Naive thymus-derived CD4-positive, alpha-beta T cell (primary cell): ENCODE data around the gene DGCR2. TPM values are rescaled to one million over a fixed set of nuclear protein-coding genes. Genes with fewer than 3 reads are reported as not detected.

Experiments used
- ATAC-seq: fragments of 150-1000 bp; cut with Tn5 transposase; 2 replicates; pipeline ENCODE4 v1.10.0; 2021; ENCODE audit warnings: mild to moderate bottlenecking, moderate library complexity
- CTCF ChIA-PET: fragments of 350-600 bp; sonication (Branson Sonifier 250); formaldehyde crosslinking; loops from one replicate; lab custom pipeline; 2021; ENCODE audit warnings: antibody characterized with exemption; lab: Charles Lee
- POLR2A ChIA-PET: fragments of 350-600 bp; sonication (Branson Sonifier 250); formaldehyde crosslinking; loops from one replicate; lab custom pipeline; 2021; ENCODE audit warnings: antibody characterized with exemption, inconsistent platforms; lab: Charles Lee
- DNase-seq, 9 donors: peaks; one replicate each; pipeline versions ENCODE4 v3.0.0 to v3.0.0-alpha.2; 2020 to 2022; ENCODE audit warnings: mixed read lengths in 1 of 9
- H3K27ac ChIP-seq: one replicate; pipeline ENCODE4 v1.7.0; 2013; ENCODE audit warnings: mild to moderate bottlenecking, low read depth, low read length, moderate library complexity
- H3K27me3 ChIP-seq, 2 donors: one replicate each; pipeline ENCODE4 v1.7.0; 2013; ENCODE audit warnings: low read length in 2 of 2, mild to moderate bottlenecking in 2 of 2, moderate library complexity in 2 of 2; ENCODE audit not compliant: control insufficient read depth in 2 of 2, insufficient read depth in 2 of 2
- H3K36me3 ChIP-seq, 3 experiments: 1 replicate in 2 of 3; 2 replicates in 1 of 3; pipeline ENCODE4 v1.7.0; 2013; ENCODE audit warnings: low read length in 3 of 3, mild to moderate bottlenecking in 3 of 3, moderate library complexity in 1 of 3; ENCODE audit not compliant: insufficient read depth in 3 of 3, control insufficient read depth in 2 of 3
- H3K4me1 ChIP-seq, 2 donors: one replicate each; pipeline ENCODE4 v1.7.0; 2013; ENCODE audit warnings: low read length in 2 of 2, mild to moderate bottlenecking in 2 of 2, moderate library complexity in 1 of 2; ENCODE audit not compliant: control insufficient read depth in 2 of 2, insufficient read depth in 2 of 2
- H3K4me3 ChIP-seq: 2 replicates; pipeline ENCODE4 v1.7.0; 2013; ENCODE audit warnings: mild to moderate bottlenecking, low read length
- H3K9me3 ChIP-seq, 3 experiments: 1 replicate in 2 of 3; 2 replicates in 1 of 3; pipeline ENCODE4 v1.7.0; 2013; ENCODE audit warnings: low read length in 3 of 3; ENCODE audit not compliant: control insufficient read depth in 2 of 3
- H3K27ac Mint-ChIP-seq, 9 donors: one replicate each; pipeline ENCODE4 v1.8.0; 2020 to 2022; ENCODE audit warnings: mixed read lengths in 9 of 9, mild to moderate bottlenecking in 8 of 9, moderate library complexity in 5 of 9, inconsistent platforms in 2 of 9
- H3K27me3 Mint-ChIP-seq, 5 donors: one replicate each; pipeline ENCODE4 v1.8.0; 2021 to 2022; ENCODE audit warnings: mixed read lengths in 5 of 5, mild to moderate bottlenecking in 1 of 5
- H3K36me3 Mint-ChIP-seq, 5 donors: one replicate each; pipeline ENCODE4 v1.8.0; 2020 to 2022; ENCODE audit warnings: mixed read lengths in 5 of 5, mild to moderate bottlenecking in 3 of 5, inconsistent platforms in 1 of 5
- H3K4me1 Mint-ChIP-seq, 7 donors: one replicate each; pipeline ENCODE4 v1.8.0; 2020 to 2022; ENCODE audit warnings: mixed read lengths in 7 of 7, mild to moderate bottlenecking in 3 of 7, inconsistent platforms in 1 of 7
- H3K4me3 Mint-ChIP-seq, 10 donors: one replicate each; pipeline ENCODE4 v1.8.0; 2020 to 2022; ENCODE audit warnings: mild to moderate bottlenecking in 10 of 10, mixed read lengths in 10 of 10, moderate library complexity in 6 of 10, inconsistent platforms in 2 of 10
- H3K9me3 Mint-ChIP-seq, 11 donors: one replicate each; pipeline ENCODE4 v1.8.0; 2020 to 2022; ENCODE audit warnings: mixed read lengths in 11 of 11, mild to moderate bottlenecking in 4 of 11, inconsistent platforms in 1 of 11, moderate library complexity in 1 of 11
- intact Hi-C, 2 donors: fragments of 100-400 bp; cut with micrococcal nuclease; formaldehyde crosslinking; loops; one replicate each; pipeline ENCODE4 v1.15.1; 2023
- polyA plus RNA-seq, 2 donors: library from polyadenylated mRNA; unstranded; fragments of 300-500 nt; fragmentation: Illumina TruSeq; gene quantifications; one replicate each; pipeline ENCODE4 v1.2.3, GENCODE V29; 2021
- total RNA-seq, 6 experiments: library from RNA in 5 of 6; stranded (reverse) in 5 of 6; gene quantifications; 1 replicate in 5 of 6; 2 replicates in 1 of 6; pipeline ENCODE4 v1.2.3 and lab custom pipeline; 2021 to 2026

Gene DGCR2
- total and polyA plus RNA-seq, 7 experiments from 2014 or later = 38.8 to 81.9 (median 50.4) TPM

- peaks cover 54 to 91% (median 76%) of the 10 kb centered on the region in 7 donors for H3K4me1 Mint-ChIP-seq
- H3K4me3 ChIP-seq = peak overlapping the region; percentile 49
- ATAC-seq (peak; percentile 1), DNase-seq (no peak)
- peak overlapping the region; percentile 84 to 100 (median 97) for H3K27ac Mint-ChIP-seq
- peaks cover 40 to 58% of the 10 kb centered on the region in 2 donors for H3K4me1 ChIP-seq
- H3K36me3 ChIP-seq = peaks cover 0 to 3% (median 0%) of the 10 kb centered on the region in 3 experiments
- H3K9me3 Mint-ChIP-seq = no peaks in the 10 kb centered on the region
- H3K36me3 Mint-ChIP-seq = peaks cover 0 to 11% (median 3%) of the 10 kb centered on the region in 5 donors
- no peaks in the 10 kb centered on the region for H3K9me3 ChIP-seq
- H3K27ac ChIP-seq = peak overlapping the region; percentile 79
- CTCF ChIA-PET = interaction anchor here (1.1 to 3.0 kb wide), 3 partner anchors 9 to 64 kb away, joined by 3 to 9 read pairs (median 5); partner anchors contain the start of gene ESS2
- H3K27me3 ChIP-seq = no peaks in the 10 kb centered on the region
- peak overlapping the region; percentile 77 to 90 (median 84) for H3K4me3 Mint-ChIP-seq
- intact Hi-C loops = no loop called here
- H3K27me3 Mint-ChIP-seq = no peaks in the 10 kb centered on the region
- POLR2A ChIA-PET = interaction anchor here (0.6 to 4.1 kb wide), 6 partner anchors 11 to 182 kb away, joined by 3 to 88 read pairs (median 4); partner anchors contain the start of genes CLTCL1, DGCR2 and ESS2
These were observed 12.2 kb downstream of the DGCR2 start for GRCh38 chr22:19110064-19110458.

GRCh38 chr22:19109198-19110063 lies 12.8 kb downstream of the DGCR2 start:
- Mint-ChIP-seq H3K4me3 (peak overlapping the region; percentile 77 to 90 (median 84)), H3K27me3 (no peaks in the 10 kb centered on the region), H3K4me1 (peaks cover 50 to 87% (median 73%) of the 10 kb centered on the region in 7 donors), H3K36me3 (peaks cover 0 to 11% (median 3%) of the 10 kb centered on the region in 5 donors), H3K9me3 (no peaks in the 10 kb centered on the region), H3K27ac (peak overlapping the region; percentile 84 to 100 (median 97))
- peak overlapping the region; percentile 79 for H3K27ac ChIP-seq
- peak; percentile 92 for ATAC-seq
- POLR2A ChIA-PET = interaction anchor here (0.6 to 4.1 kb wide), 4 partner anchors 11 to 35 kb away, joined by 3 to 88 read pairs (median 4); partner anchors contain the start of genes DGCR2 and ESS2
- CTCF ChIA-PET = interaction anchor here (1.1 to 1.9 kb wide), 3 partner anchors 9 to 521 kb away, joined by 3 to 6 read pairs (median 5); no protein-coding TSS in a partner anchor
- H3K4me1 ChIP-seq = peaks cover 40 to 55% of the 10 kb centered on the region in 2 donors
- intact Hi-C loops = loop anchor here (1.0 to 10.0 kb wide), 10 partner anchors 13 to 783 kb away; partner anchors contain the start of genes DGCR2 (in 2 of the 2), ESS2 (in 2 of the 2), CLTCL1 (in 1 of the 2) and HIRA (in 1 of the 2)
- H3K9me3 ChIP-seq = no peaks in the 10 kb centered on the region
- H3K27me3 ChIP-seq = no peaks in the 10 kb centered on the region
- peak in 7 of 9 donors; percentile 62 to 88 (median 84) for DNase-seq
- H3K36me3 ChIP-seq = peaks cover 0 to 3% (median 0%) of the 10 kb centered on the region in 3 experiments
- H3K4me3 ChIP-seq = peak overlapping the region; percentile 49

- no peaks in the 10 kb centered on the region for H3K9me3 ChIP-seq
- ChIA-PET POLR2A (interaction anchor here (0.8 to 1.5 kb wide), 2 partner anchors 13 to 369 kb away, joined by 3 to 8 read pairs; partner anchors contain the start of gene DGCR2), CTCF (interaction anchor here (0.6 to 1.9 kb wide), 2 partner anchors 236 to 521 kb away, joined by 4 to 6 read pairs; no protein-coding TSS in a partner anchor)
- peaks cover 53 to 88% (median 75%) of the 10 kb centered on the region in 7 donors for H3K4me1 Mint-ChIP-seq
- H3K36me3 ChIP-seq = peaks cover 0 to 3% (median 0%) of the 10 kb centered on the region in 3 experiments
- H3K4me1 ChIP-seq = peaks cover 40 to 55% of the 10 kb centered on the region in 2 donors
- H3K4me3 ChIP-seq = peak overlapping the region; percentile 8
- H3K27ac ChIP-seq = peak overlapping the region; percentile 79
- no peaks in the 10 kb centered on the region for H3K27me3 Mint-ChIP-seq
- peak overlapping the region; percentile 84 to 100 (median 97) for H3K27ac Mint-ChIP-seq
- H3K27me3 ChIP-seq = no peaks in the 10 kb centered on the region
- DNase-seq (no peak), ATAC-seq (no peak)
- no peaks in the 10 kb centered on the region for H3K9me3 Mint-ChIP-seq
- H3K36me3 Mint-ChIP-seq = peaks cover 0 to 11% (median 3%) of the 10 kb centered on the region in 5 donors
- peak overlapping the region; percentile 8 to 90 (median 84) for H3K4me3 Mint-ChIP-seq
- intact Hi-C loops = loop anchor here (1.0 to 10.0 kb wide), 10 partner anchors 13 to 783 kb away; partner anchors contain the start of genes DGCR2 (in 2 of the 2), ESS2 (in 2 of the 2), CLTCL1 (in 1 of the 2) and HIRA (in 1 of the 2)
These were observed 13.4 kb downstream of the DGCR2 start for GRCh38 chr22:19108807-19109197.

GRCh38 chr22:19107730-19108074 lies 14.5 kb downstream of the DGCR2 start:
- peak overlapping the region; percentile 23 to 86 (median 57) for H3K4me3 Mint-ChIP-seq
- DNase-seq (no peak), ATAC-seq (no peak)
- H3K27me3 Mint-ChIP-seq = no peaks in the 10 kb centered on the region
- Histone ChIP-seq H3K9me3 (no peaks in the 10 kb centered on the region), H3K4me1 (peaks cover 40 to 55% of the 10 kb centered on the region in 2 donors), H3K27ac (peak overlapping the region; percentile 79), H3K4me3 (no peak overlapping the region), H3K27me3 (no peaks in the 10 kb centered on the region), H3K36me3 (peaks cover 0 to 3% (median 0%) of the 10 kb centered on the region in 3 experiments)
- POLR2A ChIA-PET = interaction anchor here (0.8 to 1.5 kb wide), 4 partner anchors 11 to 372 kb away, joined by 3 to 8 read pairs (median 5); partner anchors contain the start of genes CDC45 and DGCR2
- peak overlapping the region; percentile 75 to 100 (median 97) for H3K27ac Mint-ChIP-seq
- H3K4me1 Mint-ChIP-seq = peaks cover 54 to 85% (median 77%) of the 10 kb centered on the region in 7 donors
- CTCF ChIA-PET = interaction anchor here (0.6 to 1.9 kb wide), 3 partner anchors 18 to 1215 kb away, joined by 3 to 6 read pairs (median 5); no protein-coding TSS in a partner anchor
- no peaks in the 10 kb centered on the region for H3K9me3 Mint-ChIP-seq
- H3K36me3 Mint-ChIP-seq = peaks cover 0 to 11% (median 3%) of the 10 kb centered on the region in 5 donors
- intact Hi-C loops = loop anchor here (2.0 to 10.0 kb wide), 6 partner anchors 15 to 785 kb away; partner anchors contain the start of genes CLTCL1 (in 1 of the 2), DGCR2 (in 1 of the 2), HIRA (in 1 of the 2) and MRPL40 (in 1 of the 2)

GRCh38 chr22:19106886-19107729 lies 15.1 kb downstream of the DGCR2 start:
- H3K4me3 Mint-ChIP-seq = peak overlapping the region in 9 of 10 donors; percentile 9 to 86 (median 41)
- ATAC-seq = no peak
- DNase-seq = no peak
- POLR2A ChIA-PET = interaction anchor here (1.1 to 1.5 kb wide), 4 partner anchors 12 to 16 kb away, joined by 4 to 8 read pairs (median 6); partner anchors contain the start of gene DGCR2
- Histone ChIP-seq H3K27ac (peak overlapping the region; percentile 79), H3K36me3 (peaks cover 0 to 3% (median 0%) of the 10 kb centered on the region in 3 experiments), H3K27me3 (no peaks in the 10 kb centered on the region), H3K9me3 (no peaks in the 10 kb centered on the region), H3K4me1 (peaks cover 40 to 50% of the 10 kb centered on the region in 2 donors), H3K4me3 (no peak overlapping the region)
- peaks cover 55 to 84% (median 75%) of the 10 kb centered on the region in 7 donors for H3K4me1 Mint-ChIP-seq
- CTCF ChIA-PET = interaction anchor here (0.8 to 2.0 kb wide), 3 partner anchors 9 to 523 kb away, joined by 3 to 6 read pairs (median 6); partner anchors contain the start of gene ESS2
- no peaks in the 10 kb centered on the region for H3K9me3 Mint-ChIP-seq
- peak overlapping the region; percentile 62 to 100 (median 97) for H3K27ac Mint-ChIP-seq
- intact Hi-C loops = loop anchor here (1.0 to 10.0 kb wide), 7 partner anchors 70 to 785 kb away; partner anchors contain the start of genes CLTCL1 (in 1 of the 2), HIRA (in 1 of the 2), MRPL40 (in 1 of the 2) and SLC25A1 (in 1 of the 2)
- H3K27me3 Mint-ChIP-seq = no peaks in the 10 kb centered on the region
- peaks cover 0 to 12% (median 4%) of the 10 kb centered on the region in 5 donors for H3K36me3 Mint-ChIP-seq
